Right lobe of liver (tissue), 4 donors: Measurements from ENCODE around the gene FSTL4.

Experiments used
- CTCF ChIP-seq, 4 donors: fragments of 200-600 bp in 3 of 4; fragments of 450-650 bp in 1 of 4; IDR thresholded peaks; one replicate each; pipeline versions ENCODE4 v1.5.1 to v1.8.0; 2016 to 2022; ENCODE audit warnings: antibody characterized with exemption in 4 of 4, mild to moderate bottlenecking in 2 of 4
- POLR2A ChIP-seq: fragments of 450-650 bp; IDR thresholded peaks from one replicate; pipeline ENCODE4 v1.6.1; 2017; ENCODE audit warnings: antibody characterized with exemption, mild to moderate bottlenecking
- donor health status: DM: no; HTN: no; CAD: no.
- donor health status: DM: no; HTN: no; CAD: no.
- donor health status: DM: no; HTN: yes; CAD: no.

GRCh38 chr5:133642153-133642722 is 29.9 kb upstream of the FSTL4 start:
- TF ChIP-seq POLR2A (no peak), CTCF (IDR thresholded peaks at IDR 0.05) (no peak)
